ENCODE measurements around the gene MTCL1.

- TF ChIP-seq CTCF (IDR thresholded peaks at IDR 0.05; ENCODE audit: insufficient read depth, low read depth, low read length) (no peak), EZH2 (IDR thresholded peaks at IDR 0.05; ENCODE audit: insufficient read depth, low read length) (no peak)
Measured at GRCh38 chr18:8711736-8712135, 6.4 kb downstream of the MTCL1 start.
